Natural killer cell (primary cell): ENCODE measurements around the gene PRKN. TPM values are rescaled to one million over a fixed set of nuclear protein-coding genes. Genes with fewer than 3 reads are reported as not detected.

ENCODE experiments used
- ATAC-seq, 3 donors: fragments of 150-1000 bp in 2 of 3; fragments of 200-7000 bp in 1 of 3; cut with Tn5 transposase; 1 replicate in 1 of 3; 2 replicates in 2 of 3; pipeline ENCODE4 v1.10.0; 2021; ENCODE audit warnings: mild to moderate bottlenecking in 2 of 3, moderate library complexity in 2 of 3
- DNase-seq, 2 donors: peaks; one replicate each; pipeline versions ENCODE4 v3.0.0 to v3.0.0-alpha.2; 2013 to 2021; ENCODE audit warnings: mixed read lengths in 1 of 2
- H3K27ac ChIP-seq: one replicate; pipeline ENCODE4 v1.5.1; 2013; ENCODE audit warnings: mild to moderate bottlenecking, low read length
- H3K27me3 ChIP-seq: one replicate; pipeline ENCODE4 v1.6.1; 2013; ENCODE audit warnings: low read length; ENCODE audit not compliant: control insufficient read depth, insufficient read depth
- H3K36me3 ChIP-seq: one replicate; pipeline ENCODE4 v1.6.1; 2013; ENCODE audit warnings: low read length; ENCODE audit not compliant: control insufficient read depth, insufficient read depth
- H3K4me1 ChIP-seq: one replicate; pipeline ENCODE4 v1.6.1; 2013; ENCODE audit warnings: low read length; ENCODE audit not compliant: control insufficient read depth, insufficient read depth
- H3K4me3 ChIP-seq: one replicate; pipeline ENCODE4 v1.5.1; 2013; ENCODE audit warnings: low read length
- H3K9me3 ChIP-seq: one replicate; pipeline ENCODE4 v1.6.1; 2013; ENCODE audit warnings: low read length; ENCODE audit not compliant: control insufficient read depth, insufficient read depth
- H3K27ac Mint-ChIP-seq, 2 donors: one replicate each; pipeline ENCODE4 v1.8.0; 2022; ENCODE audit warnings: mild to moderate bottlenecking in 2 of 2, mixed read lengths in 2 of 2, moderate library complexity in 1 of 2
- H3K27me3 Mint-ChIP-seq, 2 donors: one replicate each; pipeline ENCODE4 v1.8.0; 2022; ENCODE audit warnings: low read depth in 2 of 2, mixed read lengths in 2 of 2
- H3K36me3 Mint-ChIP-seq: one replicate; pipeline ENCODE4 v1.8.0; 2022; ENCODE audit warnings: mixed read lengths
- H3K4me1 Mint-ChIP-seq, 2 donors: one replicate each; pipeline ENCODE4 v1.8.0; 2022; ENCODE audit warnings: mixed read lengths in 2 of 2
- H3K4me3 Mint-ChIP-seq: one replicate; pipeline ENCODE4 v1.8.0; 2022; ENCODE audit warnings: mild to moderate bottlenecking, moderate library complexity, mixed read lengths
- H3K9me3 Mint-ChIP-seq, 2 donors: one replicate each; pipeline ENCODE4 v1.8.0; 2022; ENCODE audit warnings: mixed read lengths in 2 of 2
- CTCF ChIP-seq: fragments of 200-600 bp; IDR thresholded peaks from one replicate; pipeline ENCODE4 v1.8.0; 2022; ENCODE audit warnings: antibody characterized with exemption
- WGBS: methylation state at CpG from one replicate; pipeline ENCODE4 v1.1.7; 2013; ENCODE audit warnings: missing lambda C conversion rate; ENCODE audit not compliant: insufficient coverage; 5-methylcytosine and 5-hydroxymethylcytosine counted together
- intact Hi-C: fragments of 100-400 bp; cut with micrococcal nuclease; formaldehyde crosslinking; loops from one replicate; pipeline ENCODE4 v1.14.2; 2022
- total RNA-seq, 4 donors: library from RNA; stranded (reverse); fragments of 120-200 nt in 1 of 4; gene quantifications; one replicate each; pipeline versions ENCODE4 v1.2.3 to v1.2.4, GENCODE V29; 2013 to 2022

Gene PRKN
- total RNA-seq, 3 donors from 2014 or later (not counting 1 experiment from before 2014, with no cell fraction given), result 1.4 to 1.9 (median 1.9) TPM

DNA sequence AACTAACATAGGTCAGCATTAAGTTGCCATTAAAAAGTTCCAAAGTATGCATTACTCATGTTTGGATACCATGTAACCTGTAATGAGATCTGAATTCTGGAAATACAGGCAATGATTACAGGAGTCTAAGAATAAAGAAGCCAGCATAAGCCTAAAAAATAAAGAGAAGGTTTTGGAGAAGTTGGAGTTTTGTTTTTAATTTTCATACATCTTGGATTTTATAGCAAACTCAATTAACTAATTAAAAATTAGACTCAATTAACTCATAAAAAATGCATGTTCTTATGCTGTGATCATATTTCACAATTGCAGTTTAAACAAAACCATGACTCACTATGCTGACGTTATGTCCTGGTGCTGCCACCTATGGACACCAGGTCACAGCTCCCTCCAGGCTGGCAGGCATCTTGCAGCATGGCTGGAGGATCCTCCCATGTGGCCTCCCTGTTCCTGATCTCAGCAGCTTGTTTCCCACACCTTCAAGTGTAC is 804.9 kb downstream of the PRKN start:
- no peaks in the 10 kb centered on the region for H3K36me3 Mint-ChIP-seq
- Histone ChIP-seq H3K36me3 (no peaks in the 10 kb centered on the region), H3K27ac (no peak overlapping the region), H3K4me1 (no peaks in the 10 kb centered on the region), H3K4me3 (no peak overlapping the region), H3K9me3 (no peaks in the 10 kb centered on the region), H3K27me3 (no peaks in the 10 kb centered on the region)
- ATAC-seq (no peak), DNase-seq (no peak)
- intact Hi-C loops, result no loop called here
- no peaks in the 10 kb centered on the region for H3K9me3 Mint-ChIP-seq
- H3K4me3 Mint-ChIP-seq, result no peak overlapping the region
- H3K27me3 Mint-ChIP-seq, result no peaks in the 10 kb centered on the region
- TF ChIP-seq CTCF, result no peak
- 17% methylated on average over 1 of the region's 1 CpG for WGBS
- H3K27ac Mint-ChIP-seq, result no peak overlapping the region
- H3K4me1 Mint-ChIP-seq, result no peaks in the 10 kb centered on the region

DNA sequence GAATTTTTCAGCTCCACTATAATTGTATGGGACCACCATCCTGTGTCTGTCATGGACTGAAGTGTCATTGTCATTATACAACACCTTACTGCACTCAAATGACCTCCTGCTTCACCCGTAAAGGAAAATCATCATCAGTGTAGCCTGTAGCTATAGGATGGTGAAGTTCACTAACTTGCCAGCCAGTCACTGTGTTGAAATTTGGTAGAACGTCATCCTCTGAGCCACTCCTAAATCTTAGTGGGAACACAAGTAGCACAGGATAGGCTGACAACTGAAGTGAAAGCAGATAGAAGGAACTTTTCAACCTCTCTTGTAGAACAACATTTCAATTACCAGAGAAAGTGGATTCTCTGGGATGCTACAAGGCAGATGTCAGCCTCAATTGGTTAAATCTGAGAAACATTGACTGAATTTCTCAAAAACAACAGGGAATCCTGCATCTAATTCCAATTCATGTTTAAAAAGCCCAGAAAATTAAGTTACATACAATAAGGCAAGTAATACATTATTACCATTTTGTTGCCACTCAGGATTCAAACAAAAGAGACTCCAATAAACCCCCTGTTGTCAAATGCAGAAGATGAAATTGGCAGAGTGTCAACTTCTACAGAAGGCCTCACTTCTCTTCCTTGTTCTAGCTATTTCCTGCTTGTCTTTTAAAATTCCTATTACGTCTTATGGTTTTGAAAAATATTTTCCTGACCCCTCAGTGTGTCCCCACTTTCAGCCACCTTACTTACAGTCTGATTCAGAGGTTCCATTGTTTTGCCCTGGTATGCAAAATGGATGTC is 805.8 kb downstream of the PRKN start:
- TF ChIP-seq CTCF, result no peak
- no peaks in the 10 kb centered on the region for H3K9me3 ChIP-seq
- Mint-ChIP-seq H3K27ac (no peak overlapping the region), H3K9me3 (no peaks in the 10 kb centered on the region), H3K4me1 (no peaks in the 10 kb centered on the region), H3K36me3 (no peaks in the 10 kb centered on the region), H3K27me3 (no peaks in the 10 kb centered on the region), H3K4me3 (no peak overlapping the region)
- ATAC-seq (no peak), DNase-seq (no peak)
- H3K4me1 ChIP-seq, result no peaks in the 10 kb centered on the region
- H3K27me3 ChIP-seq, result no peaks in the 10 kb centered on the region
- no peak overlapping the region for H3K27ac ChIP-seq
- no peak overlapping the region for H3K4me3 ChIP-seq
- no peaks in the 10 kb centered on the region for H3K36me3 ChIP-seq
- intact Hi-C loops, result no loop called here
- 50% methylated on average over 2 of the region's 3 CpGs for WGBS

DNA sequence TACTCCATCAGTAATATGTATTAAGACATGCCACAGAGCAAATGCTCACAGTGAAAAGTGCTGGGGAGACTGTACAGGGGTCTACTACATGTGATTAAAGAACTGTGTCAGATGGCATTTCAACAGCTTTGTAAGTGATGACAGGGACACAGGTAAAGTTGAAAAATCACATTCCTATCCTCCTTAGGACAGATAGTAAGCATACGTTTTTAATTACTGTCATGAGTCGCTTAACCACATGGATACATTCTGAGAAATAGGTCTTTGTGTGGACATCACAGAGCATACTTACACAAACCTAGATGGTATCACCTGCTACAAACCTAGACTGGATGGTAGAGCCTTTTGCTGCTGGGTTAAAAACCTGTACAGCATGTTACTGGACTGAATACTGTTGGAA is 807.9 kb downstream of the PRKN start:
- ATAC-seq, result no peak
- Histone ChIP-seq H3K4me1 (no peaks in the 10 kb centered on the region), H3K9me3 (no peaks in the 10 kb centered on the region), H3K4me3 (no peak overlapping the region), H3K27me3 (no peaks in the 10 kb centered on the region), H3K27ac (no peak overlapping the region), H3K36me3 (no peaks in the 10 kb centered on the region)
- WGBS, result 53% methylated on average over 2 of the region's 2 CpGs
- no peak for DNase-seq
- Mint-ChIP-seq H3K4me1 (no peaks in the 10 kb centered on the region), H3K27ac (no peak overlapping the region), H3K36me3 (no peaks in the 10 kb centered on the region), H3K27me3 (no peaks in the 10 kb centered on the region), H3K4me3 (no peak overlapping the region), H3K9me3 (no peaks in the 10 kb centered on the region)
- intact Hi-C loops, result no loop called here
- TF ChIP-seq CTCF, result no peak
